Activated effector memory CD4-positive, alpha-beta T cell treated with anti-CD3 and anti-CD28 coated beads, Interleukin-2, amount 50 U/mL, for 16 hours (primary cell): ENCODE data around the gene CEP55.
A peak's percentile ranks its signal among the peaks of the same experiment; 100 is the strongest.
"Not testable (repeated sequence)": the region's sequence is repeated elsewhere in the genome, so short reads cannot be mapped to it uniquely, and the experiment has no call there.

Source experiments
- DNase-seq: peaks from one replicate; pipeline ENCODE4 v3.0.0-alpha.2; 2020

The CEP55 gene

DNA sequence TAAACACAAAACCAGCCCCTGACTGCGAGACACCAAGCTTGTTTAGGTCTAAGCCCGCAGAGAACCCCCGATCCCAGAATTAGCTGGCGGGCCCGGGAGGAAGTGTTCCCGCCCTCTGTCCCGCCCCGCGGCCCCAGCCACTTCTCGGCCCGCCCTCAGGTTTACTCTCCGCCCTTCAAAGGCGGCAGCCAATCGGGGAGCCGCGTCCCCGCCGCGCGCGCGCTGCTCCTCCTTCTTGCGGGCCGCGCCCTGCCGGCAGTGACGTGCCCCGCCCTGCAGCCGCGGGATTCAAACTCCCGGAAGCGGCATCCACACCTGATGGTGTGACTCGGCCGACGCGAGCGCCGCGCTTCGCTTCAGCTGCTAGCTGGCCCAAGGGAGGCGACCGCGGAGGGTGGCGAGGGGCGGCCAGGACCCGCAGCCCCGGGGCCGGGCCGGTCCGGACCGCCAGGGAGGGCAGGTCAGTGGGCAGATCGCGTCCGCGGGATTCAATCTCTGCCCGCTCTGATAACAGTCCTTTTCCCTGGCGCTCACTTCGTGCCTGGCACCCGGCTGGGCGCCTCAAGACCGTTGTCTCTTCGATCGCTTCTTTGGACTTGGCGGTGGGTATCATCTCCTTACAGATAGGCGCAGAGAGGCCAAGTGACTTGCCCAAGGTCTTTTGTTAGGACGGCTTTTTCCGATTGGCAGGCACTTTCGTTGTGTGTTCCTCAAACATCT is at the start of gene CEP55:
CEP55 (plus strand) TSS at position 291 of the 720 bp plus-strand sequence. CDS start 3,440 bp downstream, outside the sequence.
- peak; percentile 99 for DNase-seq

DNA sequence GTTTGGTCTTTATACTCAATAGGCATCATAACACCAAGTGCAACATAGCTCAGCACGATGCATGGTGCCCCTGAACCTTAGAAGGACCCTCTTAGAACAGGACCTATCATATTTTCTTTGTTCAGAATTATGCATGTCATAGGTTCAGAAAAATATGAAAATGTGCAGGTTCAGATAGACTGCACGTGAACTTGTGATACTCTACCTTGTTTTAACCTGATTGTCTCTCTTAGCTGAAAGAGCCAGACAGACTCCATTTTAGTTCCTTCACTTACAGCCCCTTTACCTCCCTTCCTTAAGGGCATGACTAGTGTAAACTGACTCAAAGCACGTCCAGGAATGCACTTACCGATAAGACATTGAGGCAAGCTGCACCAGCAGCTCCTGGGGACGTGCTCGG is 49.4 kb upstream of the CEP55 start:
- DNase-seq = no peak

DNA sequence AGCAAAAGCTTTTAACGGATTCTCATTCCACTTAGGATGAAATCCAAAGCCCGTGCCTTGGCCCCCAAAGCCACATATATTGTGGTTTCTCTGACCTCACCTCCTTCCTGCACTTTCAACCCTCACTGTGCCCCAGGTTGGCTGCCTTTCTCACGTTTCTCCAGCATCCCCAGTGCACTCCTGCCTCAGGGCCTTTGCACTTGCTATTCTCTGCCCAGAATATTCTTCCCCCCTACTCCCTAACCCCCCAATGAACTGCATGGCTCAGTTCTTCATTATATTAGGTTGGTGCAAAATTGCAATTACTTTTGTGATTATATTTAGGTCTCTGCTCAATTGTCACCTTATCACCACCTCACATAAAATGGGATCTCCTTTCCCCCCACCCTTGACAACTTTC is 48.4 kb upstream of the CEP55 start:
- DNase-seq = no peak

DNA sequence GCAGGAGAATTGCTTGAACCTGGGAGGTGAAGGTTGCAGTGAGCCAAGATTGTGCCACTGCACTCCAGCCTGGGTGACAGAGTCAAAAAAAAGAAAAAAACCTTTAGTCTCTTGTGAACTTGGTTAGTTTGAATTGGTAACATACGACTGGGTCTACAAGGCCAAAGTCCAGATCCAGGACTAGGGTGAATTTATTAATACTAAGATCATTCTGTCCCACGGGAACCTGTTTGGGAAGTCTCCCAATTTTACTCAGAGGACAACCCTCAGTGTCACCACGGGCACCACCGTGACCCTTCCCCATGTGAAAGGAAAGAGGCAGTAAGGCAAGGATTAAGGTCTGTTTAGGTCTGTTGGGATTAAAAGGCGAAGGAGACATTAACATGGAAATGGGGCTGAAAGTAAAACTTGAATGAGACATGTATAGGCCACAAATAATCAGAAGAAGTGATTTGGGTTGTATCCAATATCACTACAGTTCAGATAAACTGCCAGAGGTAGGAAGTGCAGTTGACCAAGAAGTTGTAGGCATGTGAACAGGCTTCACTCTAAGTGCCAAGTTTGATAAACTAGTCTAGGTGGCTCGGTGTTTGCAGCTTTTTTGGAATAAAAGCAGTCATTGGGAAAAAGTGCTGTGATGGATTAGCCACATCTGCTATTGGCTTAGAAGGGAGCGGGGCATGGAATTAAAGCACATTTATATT is 45.0 kb upstream of the CEP55 start:
- no peak for DNase-seq

DNA sequence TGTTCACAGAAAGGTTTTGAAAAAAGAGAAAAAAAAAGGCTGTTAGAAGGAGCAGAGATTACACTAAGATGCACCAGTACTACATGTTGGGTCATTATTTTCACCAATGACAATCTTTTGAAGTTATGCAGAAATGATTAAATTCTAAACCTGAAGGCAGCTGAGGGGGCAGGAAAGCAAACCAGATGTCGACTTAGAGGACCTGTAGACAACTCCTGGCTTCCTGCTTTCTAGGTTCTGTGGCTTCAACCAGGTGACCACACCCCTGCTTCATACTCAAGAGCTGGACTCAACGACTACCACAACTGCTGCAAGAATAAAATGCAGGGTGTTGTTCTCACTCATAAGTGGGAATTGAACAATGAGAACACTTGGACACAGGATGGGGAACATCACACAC is 44.3 kb upstream of the CEP55 start:
- no peak for DNase-seq

DNA sequence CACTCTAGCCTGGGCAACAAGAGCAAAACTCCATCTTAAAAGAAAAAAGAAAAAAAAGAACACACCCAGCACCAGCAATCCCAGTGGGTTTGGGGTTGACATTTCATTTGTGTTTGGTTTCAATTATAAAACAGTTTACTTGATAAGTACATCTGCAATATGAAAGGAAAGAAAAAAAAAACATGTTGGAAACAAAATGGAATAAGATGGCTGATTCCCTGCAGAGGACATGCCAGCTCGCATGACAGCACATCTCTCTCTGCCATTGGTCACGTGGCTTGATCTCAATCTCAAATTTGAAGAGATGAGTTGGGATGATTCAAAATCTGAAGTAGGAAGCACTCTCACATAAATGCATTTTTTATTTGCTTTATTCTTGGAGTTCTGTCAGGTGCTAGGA is 42.3 kb upstream of the CEP55 start:
- DNase-seq = no peak

DNA sequence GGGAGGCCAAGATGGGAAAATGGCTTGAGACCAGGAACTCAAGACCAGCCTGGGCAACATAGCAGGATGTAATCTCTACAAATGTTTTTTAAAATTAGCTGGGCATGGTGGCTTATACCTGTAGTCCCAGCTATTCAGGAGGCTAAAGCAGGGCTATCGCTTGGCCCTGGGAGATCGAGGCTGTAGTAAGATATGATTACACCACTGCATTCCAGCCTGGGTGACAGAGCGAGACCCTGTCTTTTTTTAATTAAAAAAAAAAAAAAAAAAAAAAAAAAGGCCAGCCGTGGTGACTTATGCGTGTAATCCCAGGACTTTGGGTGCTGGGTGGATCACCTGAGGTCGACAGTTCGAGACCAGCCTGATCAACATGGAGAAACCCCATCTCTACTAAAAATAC is 41.7 kb upstream of the CEP55 start:
- DNase-seq = no peak

DNA sequence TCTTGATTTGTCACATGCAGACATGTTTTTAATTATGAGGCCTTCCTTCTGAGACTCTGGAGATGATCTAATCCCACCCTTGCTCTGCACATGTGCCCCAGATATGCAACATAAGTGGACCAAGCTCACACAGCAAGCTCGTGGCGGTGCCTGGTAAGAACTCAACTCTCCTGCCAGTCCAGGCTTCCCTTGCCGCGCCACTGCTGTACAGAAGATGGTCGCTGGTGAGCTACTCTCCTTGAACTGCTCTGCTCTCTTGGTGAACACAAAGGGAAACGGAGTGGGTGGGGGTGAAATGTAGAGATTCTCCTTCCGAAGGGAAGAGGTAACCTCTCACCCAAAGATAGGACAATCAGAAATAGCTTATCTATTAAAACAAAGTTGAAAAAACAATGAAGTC is 39.9 kb upstream of the CEP55 start:
- no peak for DNase-seq

DNA sequence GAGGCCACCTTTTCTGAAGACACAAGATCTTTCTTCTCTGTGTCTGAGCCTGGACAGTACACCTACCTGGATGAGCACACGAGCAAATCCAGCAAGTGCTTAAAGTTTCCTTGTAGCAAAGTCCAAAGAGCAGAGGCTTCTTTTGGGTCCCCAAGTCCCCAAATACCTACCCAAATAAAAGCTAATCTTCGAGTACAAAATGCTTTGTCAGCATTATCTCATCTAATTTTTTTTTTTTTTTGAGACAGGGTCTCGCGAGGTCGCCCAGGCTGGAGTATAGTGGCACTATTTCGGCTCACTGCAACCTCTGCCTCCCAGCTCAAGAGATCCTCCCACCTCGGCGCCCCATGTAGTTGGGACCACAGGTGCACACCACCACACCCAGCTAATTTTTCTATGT is 38.9 kb upstream of the CEP55 start:
- no peak for DNase-seq

DNA sequence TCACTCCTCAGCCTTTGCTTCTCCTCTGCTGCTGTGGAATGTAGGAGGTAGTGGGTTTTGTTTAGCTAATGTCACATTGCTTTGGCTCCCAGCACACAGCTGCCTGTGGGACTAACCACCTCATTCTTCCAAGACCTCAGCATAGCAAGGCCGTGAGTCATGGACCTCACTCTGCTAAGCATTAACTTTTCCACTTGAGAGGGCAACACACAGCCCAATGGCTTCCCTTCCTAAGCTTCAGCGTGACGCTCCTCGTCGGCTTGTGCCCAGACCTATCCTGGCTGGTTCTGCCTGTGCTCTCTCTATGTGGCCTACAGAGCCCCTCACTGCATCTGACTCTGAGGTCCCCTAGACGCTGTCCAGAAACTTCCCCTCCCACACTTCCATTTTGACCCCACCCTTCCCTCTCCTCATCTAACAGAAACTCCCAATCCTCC is 37.6 kb upstream of the CEP55 start:
- no peak for DNase-seq

DNA sequence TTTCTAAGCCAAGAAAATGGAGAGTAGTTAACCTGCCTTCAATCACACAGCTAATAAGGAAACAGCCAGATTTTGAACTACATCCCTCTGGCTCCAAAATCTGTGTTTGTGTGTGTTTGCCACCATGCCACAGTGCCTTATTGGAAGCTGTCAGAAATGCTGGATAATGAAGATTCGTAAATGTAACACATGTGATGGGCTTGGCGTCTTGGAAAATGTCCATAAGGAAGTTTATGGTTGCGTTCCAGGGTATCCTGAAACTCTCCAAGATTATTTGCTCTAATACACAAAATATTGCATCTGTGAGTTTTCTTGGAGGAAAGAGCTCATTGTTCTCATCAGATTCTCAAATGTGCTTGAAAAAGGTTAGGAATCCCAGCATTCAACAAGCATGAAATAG is 36.9 kb upstream of the CEP55 start:
- no peak for DNase-seq

DNA sequence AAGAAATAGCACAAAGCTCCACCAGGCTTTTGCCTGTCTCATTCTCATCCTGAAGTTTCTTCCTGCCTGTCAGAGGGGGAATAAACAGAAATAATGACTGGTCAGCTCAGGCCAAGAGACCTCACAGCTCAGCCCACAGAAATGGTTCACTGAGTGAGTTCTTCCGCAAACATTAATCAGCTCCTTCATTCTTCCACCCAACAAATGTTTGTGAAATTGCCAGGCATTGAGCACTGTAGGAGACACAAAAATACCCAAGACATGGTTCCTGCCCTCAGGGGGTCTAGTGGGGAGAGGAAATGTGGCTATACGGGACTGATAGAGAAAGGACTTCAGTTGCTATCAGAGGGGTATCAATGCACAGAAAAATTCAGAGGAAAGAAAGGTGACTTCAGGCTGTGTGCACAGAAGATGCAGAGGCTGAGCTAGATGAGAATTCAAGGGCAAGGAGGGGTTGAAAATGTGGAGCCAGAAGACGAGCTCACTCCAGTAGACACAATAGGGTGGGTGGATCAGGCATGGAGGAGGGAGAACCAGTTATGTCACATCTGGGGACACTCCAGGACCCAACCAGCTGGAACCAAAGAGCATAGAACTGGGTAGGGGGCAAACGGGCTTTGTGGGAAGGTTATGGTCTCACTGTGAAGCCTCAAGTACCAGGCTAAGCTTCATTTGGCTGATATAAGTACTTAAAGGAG is 35.2 kb upstream of the CEP55 start:
- no peak for DNase-seq

DNA sequence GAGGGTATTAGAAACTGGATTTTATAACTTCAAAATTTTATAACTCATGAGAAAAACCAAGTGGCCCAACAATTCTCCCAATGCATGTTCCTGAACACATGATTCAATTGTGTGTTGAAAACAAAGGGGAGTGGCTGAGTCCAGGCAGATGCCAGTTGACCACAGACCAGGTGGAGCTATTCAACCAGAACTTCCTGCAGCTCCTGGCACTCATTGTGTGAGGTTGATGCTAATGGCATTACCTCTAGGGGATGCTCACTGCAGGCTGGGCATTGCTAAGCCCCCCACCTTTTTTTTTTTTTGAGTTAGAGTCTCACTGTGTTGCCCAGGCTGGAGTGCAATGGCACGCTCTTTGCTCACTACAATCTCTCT is 34.6 kb upstream of the CEP55 start:
- no peak for DNase-seq

DNA sequence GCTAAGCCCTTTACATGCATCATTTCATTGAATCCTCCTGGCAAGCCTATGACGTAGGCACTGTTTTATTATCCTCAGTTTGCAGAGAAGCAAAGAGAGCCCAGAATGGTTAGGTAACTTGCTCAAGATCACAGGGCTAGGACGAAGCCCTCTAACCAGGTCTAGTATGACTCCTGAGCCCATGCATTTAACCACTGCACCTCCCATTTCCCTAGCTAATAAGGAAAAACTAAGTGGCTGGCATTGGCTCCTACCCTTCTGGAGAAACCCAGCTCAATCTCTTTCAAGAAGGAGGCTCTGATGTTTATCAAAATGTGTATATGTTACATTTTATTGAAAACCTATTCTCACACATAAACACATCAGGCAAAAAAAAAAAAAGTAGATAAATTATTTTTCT is 34.0 kb upstream of the CEP55 start:
- DNase-seq = no peak

DNA sequence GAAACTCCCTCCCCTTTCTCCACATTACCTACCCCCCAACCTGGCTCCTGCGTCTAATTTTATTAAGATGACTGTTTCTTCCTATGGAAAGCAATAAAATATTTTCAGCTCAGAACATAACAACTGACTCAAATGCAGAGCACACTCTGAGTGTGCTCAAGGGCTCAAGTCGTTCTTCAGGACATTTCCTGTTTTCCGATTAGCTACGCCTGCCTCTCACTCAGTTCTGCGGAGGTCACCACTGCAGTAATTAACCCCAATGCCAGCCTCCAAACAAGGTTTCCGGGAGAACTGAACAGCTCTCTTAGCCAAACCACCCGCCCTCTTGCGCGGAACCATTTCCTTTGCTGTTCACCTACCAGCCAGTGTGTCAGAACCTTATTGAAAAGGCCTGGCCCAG is 33.5 kb upstream of the CEP55 start:
- DNase-seq = peak; percentile 74

DNA sequence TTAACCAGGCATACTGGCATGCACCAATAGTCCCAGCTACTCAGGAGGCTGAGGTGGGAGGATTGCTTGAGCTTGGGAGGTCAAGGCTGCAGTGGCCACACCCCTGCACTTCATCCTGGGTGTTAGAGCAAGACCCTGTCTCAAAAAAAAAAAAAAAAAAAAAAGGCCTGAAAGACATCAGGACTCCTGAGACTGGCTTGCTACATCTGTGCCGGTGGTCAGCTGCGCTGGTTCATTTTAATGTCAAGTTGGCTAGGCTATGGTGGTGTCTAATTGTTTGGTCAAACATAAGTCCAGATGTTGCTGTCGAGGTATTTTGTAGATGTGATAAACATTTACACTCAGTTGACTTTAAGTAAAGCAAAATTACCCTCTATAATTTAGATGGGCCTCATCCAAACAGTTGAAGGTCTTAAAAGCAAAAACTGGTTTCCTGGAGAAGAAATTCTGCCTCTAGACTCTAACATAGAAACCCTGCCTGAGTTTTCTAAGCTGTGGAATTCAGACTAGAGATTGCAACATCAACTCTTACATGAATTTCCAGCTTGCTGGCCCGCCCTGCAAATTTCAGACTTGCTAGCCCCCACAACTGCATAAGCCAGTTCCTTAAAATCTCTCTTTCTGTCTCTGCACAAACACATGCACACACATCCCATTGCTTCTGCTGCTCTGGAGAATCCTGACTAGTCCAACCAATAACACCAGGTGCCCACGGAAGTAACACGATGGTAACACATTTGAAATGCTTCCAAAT is 32.5 kb upstream of the CEP55 start:
- DNase-seq = no peak

DNA sequence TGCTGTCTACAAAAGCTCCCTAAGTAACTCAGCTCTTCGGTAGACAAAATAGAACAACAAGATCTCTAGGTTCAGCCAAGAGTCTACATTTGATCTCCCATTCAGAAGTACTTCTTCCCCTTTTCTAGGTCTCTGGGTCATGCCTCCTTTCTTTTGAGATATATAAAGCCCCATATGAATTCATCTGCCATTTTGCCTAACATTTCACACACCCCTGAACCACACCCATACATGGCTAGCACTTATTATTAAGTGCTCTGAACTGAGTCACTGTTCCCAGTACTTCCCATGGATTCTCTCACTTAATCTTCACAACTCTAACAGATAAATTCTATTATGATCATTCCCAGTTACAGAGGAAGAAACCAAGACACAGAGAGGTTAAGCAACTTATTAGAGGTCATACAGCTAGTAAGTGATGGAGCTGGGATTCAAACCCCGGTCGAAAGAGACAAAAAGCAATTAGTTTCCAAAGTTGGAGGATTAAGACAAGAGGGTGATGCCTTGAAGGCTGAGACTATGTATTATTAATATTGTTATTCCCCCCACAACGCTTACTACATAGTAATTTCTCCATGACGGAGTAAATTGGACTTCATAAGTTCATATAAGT is 31.5 kb upstream of the CEP55 start:
- no peak for DNase-seq

DNA sequence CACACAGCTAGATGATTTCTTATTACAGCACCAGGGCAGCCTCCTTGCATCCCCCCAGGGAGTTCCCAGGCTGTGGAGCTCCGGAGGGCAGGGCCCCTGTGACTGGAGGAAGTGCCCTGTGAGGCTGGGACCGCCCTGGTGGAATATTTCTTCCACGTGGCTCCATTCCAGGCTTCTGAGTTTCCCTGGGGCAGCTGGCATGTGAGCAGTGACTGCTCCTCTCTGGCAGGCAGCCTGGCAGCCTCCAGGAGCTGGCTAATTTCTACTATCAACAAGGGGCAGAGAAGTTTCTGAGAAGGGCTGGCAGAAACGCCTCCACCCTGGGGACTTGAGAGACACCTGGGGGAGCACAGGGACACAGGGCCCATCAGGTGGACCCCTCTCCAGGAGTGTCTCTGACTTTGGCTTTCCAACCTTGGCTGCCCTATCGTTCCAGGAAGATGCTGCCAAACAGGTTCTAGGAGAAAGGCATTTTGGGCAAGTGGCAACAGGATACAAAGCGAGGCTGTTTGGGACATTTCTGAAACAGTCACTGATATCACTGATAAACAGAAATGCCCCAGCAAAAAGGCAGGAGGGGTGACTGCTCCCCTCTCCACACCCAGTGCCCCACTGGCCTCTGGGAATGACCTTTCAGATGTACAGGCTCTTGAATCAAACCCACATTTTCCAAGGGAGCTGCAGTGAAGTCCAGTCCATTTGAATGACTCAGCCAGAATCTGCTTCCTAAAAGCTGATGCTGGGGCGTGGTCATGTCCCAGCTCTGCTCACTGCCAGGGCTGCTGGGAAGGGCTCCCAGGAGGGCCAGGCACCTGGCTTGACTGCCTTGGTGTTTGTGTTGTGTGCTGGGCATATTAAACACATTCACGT is 30.4 kb upstream of the CEP55 start:
- no peak for DNase-seq

DNA sequence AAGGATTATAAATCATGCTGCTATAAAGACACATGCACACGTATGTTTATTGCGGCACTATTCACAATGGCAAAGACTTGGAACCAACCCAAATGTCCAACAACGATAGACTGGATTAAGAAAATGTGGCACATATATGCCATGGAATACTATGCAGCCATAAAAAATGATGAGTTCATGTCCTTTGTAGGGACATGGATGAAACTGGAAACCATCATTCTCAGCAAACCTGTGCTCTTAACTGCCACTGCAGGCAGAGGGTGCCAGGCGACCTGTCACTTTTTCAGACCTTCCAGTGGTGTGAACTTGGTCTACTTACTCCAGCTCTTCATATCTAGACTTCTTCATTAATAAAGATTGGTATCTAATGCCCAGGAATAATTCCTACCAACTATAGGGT is 28.8 kb upstream of the CEP55 start:
- not testable (repeated sequence) for DNase-seq

DNA sequence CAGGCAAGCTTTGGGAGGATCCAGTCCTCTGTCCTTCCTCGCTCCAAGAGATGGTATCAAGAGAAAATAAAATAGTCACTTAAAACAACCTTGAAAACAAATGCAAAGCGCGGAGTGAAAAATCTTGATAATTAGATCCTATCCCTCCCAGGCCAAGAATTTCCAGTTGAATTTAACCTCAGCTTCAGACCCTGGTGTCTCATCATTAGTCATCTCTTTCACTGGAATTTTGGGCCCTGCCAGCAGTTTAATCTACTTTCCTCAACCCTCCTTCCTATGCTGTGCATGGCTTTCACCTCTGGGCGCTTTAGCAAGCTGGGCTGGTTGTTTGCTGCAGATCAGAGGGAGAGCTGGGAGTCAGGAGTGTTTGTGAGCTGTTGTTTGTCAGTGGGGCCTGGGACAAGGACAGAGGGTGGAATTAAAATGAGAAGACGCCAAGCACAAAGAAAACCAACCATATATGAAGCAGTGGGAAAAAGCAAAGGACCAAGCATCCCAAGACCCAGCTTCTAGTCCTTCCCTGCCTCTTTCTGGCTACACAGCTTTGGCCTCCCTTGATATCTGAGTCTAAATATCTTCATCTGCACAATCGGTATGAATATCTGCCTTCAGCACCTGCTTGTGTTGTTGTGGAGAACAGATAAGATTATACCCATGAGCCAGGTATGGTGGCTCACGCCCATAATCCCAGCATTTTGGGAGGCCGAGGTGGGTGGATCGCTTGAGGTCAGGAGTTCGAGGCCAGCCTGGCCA is 27.8 kb upstream of the CEP55 start:
- no peak for DNase-seq

DNA sequence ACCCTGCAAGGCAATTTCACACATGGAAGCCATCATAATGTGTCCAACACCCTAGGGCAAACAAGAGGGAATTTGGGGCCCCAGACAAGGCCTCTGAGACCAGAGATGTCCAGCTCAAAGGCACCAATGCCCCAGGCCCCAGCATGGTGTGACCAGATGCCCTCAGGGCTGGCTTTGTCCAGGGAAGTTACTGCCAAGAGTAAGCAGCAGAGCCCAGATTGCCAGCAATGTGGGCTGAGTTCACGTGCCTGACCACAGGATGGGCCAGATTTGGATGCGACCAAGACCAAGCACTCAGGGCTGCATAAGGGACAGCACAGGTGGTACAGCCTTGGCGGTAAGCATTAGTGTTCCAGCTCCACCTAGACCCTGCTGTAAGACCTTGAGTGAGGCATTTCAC is 27.0 kb upstream of the CEP55 start:
- DNase-seq = no peak
